ENCODE measurements around the gene NAP1L4. TPM values are rescaled to one million over a fixed set of nuclear protein-coding genes. Genes with fewer than 3 reads are reported as not detected.

Gene NAP1L4
- total RNA-seq, 2 donors from 2014 or later = 45.9 to 57.7 TPM

DNA sequence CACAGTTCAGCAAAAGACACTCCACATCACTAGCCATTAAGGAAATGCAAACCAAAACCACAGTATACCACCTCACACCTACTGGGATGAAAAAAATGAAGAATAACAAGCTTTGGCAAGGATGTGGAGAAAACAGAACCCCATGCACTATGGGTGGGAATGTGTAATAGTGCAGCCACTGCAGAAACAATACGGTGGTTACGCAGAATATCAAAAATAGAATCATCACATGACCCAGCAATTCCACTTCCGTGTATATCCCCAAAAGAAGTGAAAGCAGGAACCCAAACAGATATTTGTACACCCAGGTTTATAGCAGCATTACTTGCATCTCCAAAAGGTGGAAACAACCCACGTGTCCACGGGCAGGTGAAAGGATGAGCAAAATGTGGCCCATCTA lies 44.3 kb upstream of the NAP1L4 start:
- DNase-seq (no peak), ATAC-seq (no peak)
- H3K27ac ChIP-seq = no peak overlapping the region
- H3K27me3 ChIP-seq = no peaks in the 10 kb centered on the region
- WGBS, 2 donors = 64 to 79% methylated on average over 5 of the region's 5 CpGs
- no peaks in the 10 kb centered on the region for H3K9me3 ChIP-seq
- H3K36me3 ChIP-seq (replicated peaks in 1 of 2; ENCODE audit: insufficient read depth in 1 of 2, low read depth in 2 of 2) = peaks cover 8 to 16% of the 10 kb centered on the region in 2 donors
- no peak overlapping the region for H3K4me3 ChIP-seq
- TF ChIP-seq, protein P1, sequence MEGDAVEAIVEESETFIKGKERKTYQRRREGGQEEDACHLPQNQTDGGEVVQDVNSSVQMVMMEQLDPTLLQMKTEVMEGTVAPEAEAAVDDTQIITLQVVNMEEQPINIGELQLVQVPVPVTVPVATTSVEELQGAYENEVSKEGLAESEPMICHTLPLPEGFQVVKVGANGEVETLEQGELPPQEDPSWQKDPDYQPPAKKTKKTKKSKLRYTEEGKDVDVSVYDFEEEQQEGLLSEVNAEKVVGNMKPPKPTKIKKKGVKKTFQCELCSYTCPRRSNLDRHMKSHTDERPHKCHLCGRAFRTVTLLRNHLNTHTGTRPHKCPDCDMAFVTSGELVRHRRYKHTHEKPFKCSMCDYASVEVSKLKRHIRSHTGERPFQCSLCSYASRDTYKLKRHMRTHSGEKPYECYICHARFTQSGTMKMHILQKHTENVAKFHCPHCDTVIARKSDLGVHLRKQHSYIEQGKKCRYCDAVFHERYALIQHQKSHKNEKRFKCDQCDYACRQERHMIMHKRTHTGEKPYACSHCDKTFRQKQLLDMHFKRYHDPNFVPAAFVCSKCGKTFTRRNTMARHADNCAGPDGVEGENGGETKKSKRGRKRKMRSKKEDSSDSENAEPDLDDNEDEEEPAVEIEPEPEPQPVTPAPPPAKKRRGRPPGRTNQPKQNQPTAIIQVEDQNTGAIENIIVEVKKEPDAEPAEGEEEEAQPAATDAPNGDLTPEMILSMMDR (IDR thresholded peaks at IDR 0.05) = no peak
- no peak for TF ChIP-seq POLR2A (IDR thresholded peaks at IDR 0.05)
- H3K4me1 ChIP-seq = no peaks in the 10 kb centered on the region
- intact Hi-C loops (cut with DNase I) = loop anchor here (5.0 kb wide), 1 partner anchor 56 kb away; no protein-coding TSS in a partner anchor

DNA sequence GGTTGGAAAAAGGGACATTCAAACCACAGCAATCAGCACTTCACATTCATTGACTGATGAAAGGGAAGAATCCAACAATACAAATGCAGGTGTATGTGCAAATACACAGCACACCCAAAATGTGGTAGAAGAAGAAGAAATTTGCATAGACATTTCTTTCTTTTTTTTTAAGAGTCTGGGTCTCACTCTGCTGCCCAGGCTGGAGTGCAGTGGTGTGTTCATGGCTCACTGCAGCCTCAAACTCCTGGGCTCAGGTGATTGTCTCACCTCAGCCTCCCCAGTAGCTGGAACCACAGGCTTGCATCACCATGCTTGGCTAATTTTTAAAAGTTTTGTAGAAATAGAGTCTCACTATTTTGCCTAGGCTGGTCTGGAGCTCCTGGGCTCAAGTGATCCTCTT lies 43.2 kb upstream of the NAP1L4 start:
- intact Hi-C loops (cut with DNase I) = loop anchor here (5.0 kb wide), 1 partner anchor 57 kb away; no protein-coding TSS in a partner anchor
- Histone ChIP-seq H3K9me3 (no peaks in the 10 kb centered on the region), H3K27me3 (no peaks in the 10 kb centered on the region), H3K36me3 (replicated peaks in 1 of 2; ENCODE audit: insufficient read depth in 1 of 2, low read depth in 2 of 2) (peaks cover 8 to 14% of the 10 kb centered on the region in 2 donors), H3K4me3 (no peak overlapping the region), H3K27ac (no peak overlapping the region), H3K4me1 (no peaks in the 10 kb centered on the region)
- ATAC-seq (no peak), DNase-seq (no peak)
- no peak for TF ChIP-seq POLR2A (IDR thresholded peaks at IDR 0.05)
- TF ChIP-seq, protein P1 (IDR thresholded peaks at IDR 0.05) = no peak

- H3K36me3 ChIP-seq (replicated peaks in 1 of 2; ENCODE audit: insufficient read depth in 1 of 2, low read depth in 2 of 2) = peaks cover 2 to 24% of the 10 kb centered on the region in 2 donors
- intact Hi-C loops (cut with DNase I) = no loop called here
- no peaks in the 10 kb centered on the region for H3K9me3 ChIP-seq
- TF ChIP-seq, protein P1 (IDR thresholded peaks at IDR 0.05) = no peak
- no peak for TF ChIP-seq POLR2A (IDR thresholded peaks at IDR 0.05)
- H3K4me1 ChIP-seq = no peaks in the 10 kb centered on the region
- no peak overlapping the region for H3K4me3 ChIP-seq
- WGBS, 2 donors = 55 to 69% methylated on average over 18 of the region's 18 CpGs
- H3K27me3 ChIP-seq = no peaks in the 10 kb centered on the region
- no peak for ATAC-seq
- H3K27ac ChIP-seq = no peak overlapping the region
- no peak for DNase-seq
These were observed 38.4 kb upstream of the NAP1L4 start for GRCh38 chr11:3030289-3031070.

GRCh38 chr11:3028813-3029212 lies 36.7 kb upstream of the NAP1L4 start:
- Histone ChIP-seq H3K4me1 (no peaks in the 10 kb centered on the region), H3K27me3 (no peaks in the 10 kb centered on the region), H3K27ac (no peak overlapping the region), H3K36me3 (replicated peaks in 1 of 2; ENCODE audit: insufficient read depth in 1 of 2, low read depth in 2 of 2) (peaks cover 4 to 27% of the 10 kb centered on the region in 2 donors), H3K9me3 (no peaks in the 10 kb centered on the region), H3K4me3 (no peak overlapping the region)
- ATAC-seq = no peak
- WGBS, 2 donors = 60 to 89% methylated on average over 8 to 9 of the region's 9 CpGs
- intact Hi-C loops (cut with DNase I) = no loop called here
- TF ChIP-seq, protein P1 (IDR thresholded peaks at IDR 0.05) = no peak
- TF ChIP-seq POLR2A (IDR thresholded peaks at IDR 0.05) = no peak
- DNase-seq = no peak

GRCh38 chr11:3026803-3027202 lies 34.7 kb upstream of the NAP1L4 start:
- no peaks in the 10 kb centered on the region for H3K9me3 ChIP-seq
- no peaks in the 10 kb centered on the region for H3K27me3 ChIP-seq
- H3K4me1 ChIP-seq = no peaks in the 10 kb centered on the region
- peaks cover 4 to 27% of the 10 kb centered on the region in 2 donors for H3K36me3 ChIP-seq (replicated peaks in 1 of 2; ENCODE audit: insufficient read depth in 1 of 2, low read depth in 2 of 2)
- WGBS, 2 donors = 93 to 95% methylated on average over 8 of the region's 8 CpGs
- DNase-seq = no peak
- intact Hi-C loops (cut with DNase I) = no loop called here
- H3K27ac ChIP-seq = no peak overlapping the region
- no peak for ATAC-seq
- TF ChIP-seq POLR2A (IDR thresholded peaks at IDR 0.05) = no peak
- TF ChIP-seq, protein P1 (IDR thresholded peaks at IDR 0.05) = no peak
- no peak overlapping the region for H3K4me3 ChIP-seq
